Hepatocyte (in vitro differentiated cells): Measurements from ENCODE around the gene XPNPEP1. TPM values are rescaled to one million over a fixed set of nuclear protein-coding genes. Genes with fewer than 3 reads are reported as not detected.

Experiments used
- DNase-seq: peaks from one replicate; pipeline ENCODE4 v3.0.0-alpha.2; 2016; ENCODE audit warnings: low spot score
- H2AFZ ChIP-seq: fragments of 200-600 bp; sonication (generic); 2 replicates; pipeline ENCODE4 v1.6.0; 2016; ENCODE audit warnings: antibody characterized with exemption, mild to moderate bottlenecking
- H3K27ac ChIP-seq: fragments of 200-600 bp; sonication (generic); 2 replicates; pipeline ENCODE4 v1.5.1; 2016; ENCODE audit warnings: mild to moderate bottlenecking
- H3K27me3 ChIP-seq: fragments of 200-600 bp; sonication (generic); 2 replicates; pipeline ENCODE4 v1.6.1; 2016
- H3K36me3 ChIP-seq: fragments of 200-600 bp; sonication (generic); replicated peaks from 2 replicates; pipeline ENCODE4 v1.5.1; 2016; ENCODE audit warnings: low read depth; ENCODE audit not compliant: insufficient read depth
- H3K4me1 ChIP-seq: fragments of 200-600 bp; sonication (generic); 2 replicates; pipeline ENCODE4 v1.5.1; 2016; ENCODE audit warnings: mild to moderate bottlenecking, moderate library complexity; ENCODE audit not compliant: insufficient read depth
- H3K4me2 ChIP-seq: fragments of 200-600 bp; sonication (generic); 2 replicates; pipeline ENCODE4 v1.6.0; 2016
- H3K4me3 ChIP-seq: fragments of 200-600 bp; sonication (generic); 2 replicates; pipeline ENCODE4 v1.5.1; 2016; ENCODE audit warnings: mild to moderate bottlenecking
- H3K79me2 ChIP-seq: fragments of 200-600 bp; sonication (generic); 2 replicates; pipeline ENCODE4 v1.6.0; 2017; ENCODE audit warnings: mild to moderate bottlenecking
- H3K9me2 ChIP-seq: fragments of 200-600 bp; sonication (generic); replicated peaks from 2 replicates; pipeline ENCODE4 v1.6.0; 2017; ENCODE audit warnings: mild to moderate bottlenecking; ENCODE audit not compliant: insufficient read depth
- H3K9me3 ChIP-seq: fragments of 200-600 bp; sonication (generic); 2 replicates; pipeline ENCODE4 v1.5.1; 2016; ENCODE audit warnings: low read depth, mild to moderate bottlenecking
- H4K20me1 ChIP-seq: fragments of 200-600 bp; sonication (generic); 2 replicates; pipeline ENCODE4 v1.6.0; 2016; ENCODE audit warnings: mild to moderate bottlenecking; ENCODE audit not compliant: insufficient read depth, poor library complexity, severe bottlenecking
- CTCF ChIP-seq: fragments of 200-600 bp; sonication (generic); IDR thresholded peaks from 2 replicates; pipeline ENCODE4 v1.5.1; 2016; ENCODE audit warnings: antibody characterized with exemption, mild to moderate bottlenecking; ENCODE audit not compliant: poor library complexity
- EZH2 ChIP-seq: fragments of 200-600 bp; sonication (generic); IDR thresholded peaks from 2 replicates; pipeline ENCODE4 v1.6.1; 2016; ENCODE audit warnings: antibody characterized with exemption, mild to moderate bottlenecking, borderline replicate concordance
- EZH2phosphoT487 ChIP-seq: fragments of 200-600 bp; sonication (generic); IDR thresholded peaks from one replicate; pipeline ENCODE4 v1.6.1; 2018; ENCODE audit warnings: antibody characterized with exemption, mild to moderate bottlenecking, low read depth, moderate library complexity; ENCODE audit not compliant: unreplicated experiment, severe bottlenecking
- WGBS: methylation state at CpG from one replicate; pipeline ENCODE4 v1.1.6; 2016; ENCODE audit warnings: low lambda C conversion rate; ENCODE audit errors: missing lambda C conversion rate; 5-methylcytosine and 5-hydroxymethylcytosine counted together
- polyA plus RNA-seq: library from polyadenylated mRNA; unstranded; fragments of >200 nt; fragmentation: Nextera tagmentation; extraction: Ambion mirVana; gene quantifications from 2 replicates; pipeline ENCODE4 v1.2.1, GENCODE V29; 2016
- total RNA-seq: library from RNA; depleted of rRNA; stranded (reverse); fragments of >200 nt; gene quantifications from 2 replicates; pipeline ENCODE4 v1.2.3, GENCODE V29; 2014

The XPNPEP1 gene
- total and polyA plus RNA-seq, 2 experiments from 2014 or later = 55.5 to 99.4 TPM

GRCh38 chr10:109940117-109940516, 16.8 kb upstream of the XPNPEP1 start:
- Histone ChIP-seq H3K9me2 (no peaks in the 10 kb centered on the region), H3K4me1 (no peaks in the 10 kb centered on the region), H3K4me3 (no peak overlapping the region), H4K20me1 (no peaks in the 10 kb centered on the region), H3K36me3 (no peaks in the 10 kb centered on the region), H2AFZ (no peak overlapping the region), H3K27me3 (no peaks in the 10 kb centered on the region), H3K27ac (no peak overlapping the region), H3K4me2 (no peak overlapping the region), H3K9me3 (no peaks in the 10 kb centered on the region), H3K79me2 (no peaks in the 10 kb centered on the region)
- no peak for DNase-seq
- TF ChIP-seq CTCF = no peak
- no peak for TF ChIP-seq EZH2
- TF ChIP-seq EZH2phosphoT487 = no peak
- 100% methylated on average over 1 of the region's 1 CpG for WGBS

DNA sequence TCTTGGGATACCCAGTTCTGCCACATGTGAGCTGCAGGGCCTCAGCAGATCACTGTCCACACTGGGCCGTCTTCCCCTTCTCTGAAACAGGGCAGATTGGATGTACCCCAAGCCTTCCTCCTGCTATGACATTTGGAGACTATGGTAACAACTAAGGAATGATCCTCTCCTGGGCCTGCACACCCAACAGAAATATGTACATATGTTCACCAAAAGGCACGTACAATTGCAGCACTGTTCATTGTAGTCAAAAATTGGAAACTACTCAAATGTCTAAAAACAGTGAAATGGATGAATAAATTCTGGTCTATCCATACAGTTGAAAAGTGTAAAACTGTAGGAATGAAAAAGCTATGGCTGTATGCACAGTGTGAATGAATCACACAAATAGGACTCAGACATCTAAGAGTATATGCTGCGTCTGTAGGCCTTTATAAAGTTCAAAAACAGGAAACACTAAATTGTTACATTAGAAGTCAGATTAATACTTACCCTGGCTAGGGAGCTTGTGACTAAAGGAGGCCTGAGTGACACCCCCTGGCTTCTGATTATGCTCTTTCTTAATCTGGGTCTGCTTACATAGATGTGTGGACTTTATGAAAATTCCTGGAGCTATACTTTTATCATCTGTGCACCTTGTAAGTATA, 16.1 kb upstream of the XPNPEP1 start:
- no peaks in the 10 kb centered on the region for H3K27me3 ChIP-seq
- no peaks in the 10 kb centered on the region for H4K20me1 ChIP-seq
- H3K27ac ChIP-seq = no peak overlapping the region
- TF ChIP-seq EZH2 (no peak), CTCF (no peak), EZH2phosphoT487 (no peak)
- H3K36me3 ChIP-seq = no peaks in the 10 kb centered on the region
- 86% methylated on average over 3 of the region's 3 CpGs for WGBS
- no peak for DNase-seq
- H3K79me2 ChIP-seq = no peaks in the 10 kb centered on the region
- H3K4me1 ChIP-seq = no peaks in the 10 kb centered on the region
- H3K9me2 ChIP-seq = no peaks in the 10 kb centered on the region
- H3K4me2 ChIP-seq = no peak overlapping the region
- no peaks in the 10 kb centered on the region for H3K9me3 ChIP-seq
- no peak overlapping the region for H2AFZ ChIP-seq
- no peak overlapping the region for H3K4me3 ChIP-seq

- Histone ChIP-seq H3K27ac (no peak overlapping the region), H2AFZ (no peak overlapping the region), H3K4me2 (no peak overlapping the region), H4K20me1 (no peaks in the 10 kb centered on the region), H3K79me2 (no peaks in the 10 kb centered on the region), H3K36me3 (no peaks in the 10 kb centered on the region), H3K27me3 (no peaks in the 10 kb centered on the region), H3K4me3 (no peak overlapping the region), H3K9me3 (no peaks in the 10 kb centered on the region), H3K9me2 (no peaks in the 10 kb centered on the region), H3K4me1 (no peaks in the 10 kb centered on the region)
- WGBS = 89% methylated on average over 6 of the region's 6 CpGs
- TF ChIP-seq CTCF (no peak), EZH2phosphoT487 (no peak), EZH2 (no peak)
- DNase-seq = no peak
Measured at GRCh38 chr10:109937460-109938065, 14.3 kb upstream of the XPNPEP1 start.
